Lower lobe of right lung (tissue), 2 donors: ENCODE measurements around the gene SCYL2. TPM values are rescaled to one million over a fixed set of nuclear protein-coding genes. Genes with fewer than 3 reads are reported as not detected.

Experiments used
- ATAC-seq, 2 donors: fragments of 200-7000 bp; cut with Tn5 transposase; one replicate each; pipeline ENCODE4 v1.9.1; 2020 to 2022; ENCODE audit warnings: mild to moderate bottlenecking in 2 of 2, moderate library complexity in 2 of 2
- DNase-seq: peaks from one replicate; pipeline ENCODE4 v3.0.0-alpha.2; 2020
- H3K27ac ChIP-seq: fragments of 200-600 bp; one replicate; pipeline ENCODE4 v1.8.0; 2022
- H3K27me3 ChIP-seq: fragments of 200-600 bp; one replicate; pipeline ENCODE4 v1.8.0; 2022; ENCODE audit warnings: low read depth
- H3K36me3 ChIP-seq: fragments of 200-600 bp; one replicate; pipeline ENCODE4 v1.8.0; 2022; ENCODE audit warnings: mild to moderate bottlenecking
- H3K4me1 ChIP-seq: fragments of 200-600 bp; one replicate; pipeline ENCODE4 v1.8.0; 2022
- H3K4me3 ChIP-seq: fragments of 200-600 bp; one replicate; pipeline ENCODE4 v1.8.0; 2022; ENCODE audit warnings: mild to moderate bottlenecking
- H3K9me3 ChIP-seq: fragments of 200-600 bp; one replicate; pipeline ENCODE4 v1.8.0; 2022
- CTCF ChIP-seq: fragments of 200-600 bp; IDR thresholded peaks from one replicate; pipeline ENCODE4 v1.8.0; 2022; ENCODE audit warnings: antibody characterized with exemption, mild to moderate bottlenecking
- intact Hi-C: fragments of 100-400 bp; cut with DNase I; formaldehyde crosslinking; loops from one replicate; pipeline ENCODE4 v1.11.0; 2022
- total RNA-seq: library from RNA; stranded (reverse); fragmentation: NEBNext Ultra II Directional; extraction: Animal tissue kit (Norgen Biotek cat#: 25700); gene quantifications from one replicate; pipeline ENCODE4 v1.2.1, GENCODE V29; 2021
- donor health status: DM: no; HTN: yes; CAD: no; lungs with severe emphysema.

Gene SCYL2
- total RNA-seq, 1 donor from 2014 or later, result 45.0 TPM

GRCh38 chr12:100239589-100239988, 27.4 kb upstream of the SCYL2 start:
- no peaks in the 10 kb centered on the region for H3K27me3 ChIP-seq
- intact Hi-C loops, result no loop called here
- no peaks in the 10 kb centered on the region for H3K4me1 ChIP-seq
- H3K36me3 ChIP-seq, result no peaks in the 10 kb centered on the region
- no peak overlapping the region for H3K4me3 ChIP-seq
- no peak for TF ChIP-seq CTCF
- DNase-seq (no peak), ATAC-seq (no peak)
- H3K27ac ChIP-seq, result no peak overlapping the region
- H3K9me3 ChIP-seq, result no peaks in the 10 kb centered on the region

GRCh38 chr12:100243137-100243536, 23.8 kb upstream of the SCYL2 start:
- Histone ChIP-seq H3K27ac (no peak overlapping the region), H3K36me3 (no peaks in the 10 kb centered on the region), H3K9me3 (no peaks in the 10 kb centered on the region), H3K4me3 (no peak overlapping the region), H3K27me3 (no peaks in the 10 kb centered on the region), H3K4me1 (no peaks in the 10 kb centered on the region)
- no peak for TF ChIP-seq CTCF
- intact Hi-C loops, result no loop called here
- DNase-seq, result no peak
- no peak for ATAC-seq

- H3K36me3 ChIP-seq, result no peaks in the 10 kb centered on the region
- DNase-seq (no peak), ATAC-seq (no peak)
- TF ChIP-seq CTCF, result no peak
- no peaks in the 10 kb centered on the region for H3K9me3 ChIP-seq
- H3K4me3 ChIP-seq, result no peak overlapping the region
- intact Hi-C loops, result no loop called here
- H3K27ac ChIP-seq, result no peak overlapping the region
- H3K27me3 ChIP-seq, result no peaks in the 10 kb centered on the region
- no peaks in the 10 kb centered on the region for H3K4me1 ChIP-seq
These were observed 19.2 kb upstream of the SCYL2 start for GRCh38 chr12:100247765-100248164.

GRCh38 chr12:100248886-100249285, 18.1 kb upstream of the SCYL2 start:
- no peak for TF ChIP-seq CTCF
- ATAC-seq, result no peak
- H3K36me3 ChIP-seq, result no peaks in the 10 kb centered on the region
- H3K27me3 ChIP-seq, result no peaks in the 10 kb centered on the region
- H3K9me3 ChIP-seq, result no peaks in the 10 kb centered on the region
- intact Hi-C loops, result no loop called here
- DNase-seq, result no peak
- H3K4me3 ChIP-seq, result no peak overlapping the region
- H3K4me1 ChIP-seq, result no peaks in the 10 kb centered on the region
- no peak overlapping the region for H3K27ac ChIP-seq

- no peak overlapping the region for H3K27ac ChIP-seq
These were observed 17.0 kb upstream of the SCYL2 start for GRCh38 chr12:100249941-100250340.

More at GRCh38 chr12:100249941-100250340, 17.0 kb upstream of the SCYL2 start:
- H3K36me3 ChIP-seq, result no peaks in the 10 kb centered on the region
- H3K4me1 ChIP-seq, result no peaks in the 10 kb centered on the region
- H3K4me3 ChIP-seq, result no peak overlapping the region
- DNase-seq, result no peak
- intact Hi-C loops, result no loop called here
- H3K27me3 ChIP-seq, result no peaks in the 10 kb centered on the region
- ATAC-seq, result no peak
- TF ChIP-seq CTCF, result no peak
- H3K9me3 ChIP-seq, result no peaks in the 10 kb centered on the region
